H1 (cell line): ENCODE measurements around the gene COQ9. TPM values are rescaled to one million over a fixed set of nuclear protein-coding genes. Genes with fewer than 3 reads are reported as not detected.

ENCODE experiments used
- BCL11A ChIP-seq, 2 experiments: IDR thresholded peaks; one replicate each; pipeline ENCODE4 v1.6.1; 2011; ENCODE audit warnings: low read depth in 2 of 2, low read length in 2 of 2, mild to moderate bottlenecking in 2 of 2
- GTF2F1 ChIP-seq: IDR thresholded peaks from 2 replicates; pipeline ENCODE4 v1.6.1; 2012; ENCODE audit warnings: low read depth, low read length, improper control_type of control experiment, borderline replicate concordance
- POLR2A ChIP-seq, 2 experiments: IDR thresholded peaks; 1 replicate in 1 of 2; 2 replicates in 1 of 2; pipeline ENCODE4 v1.6.1; 2011; ENCODE audit warnings: low read depth in 2 of 2, low read length in 2 of 2, mild to moderate bottlenecking in 2 of 2; ENCODE audit errors: control extremely low read depth in 1 of 2
- RNF2 ChIP-seq: fragments of 200-900, 300-1000 bp; sonication (generic); IDR thresholded peaks from 2 replicates; pipeline ENCODE4 v1.7.1; 2016; ENCODE audit warnings: borderline replicate concordance, low read depth, mild to moderate bottlenecking, antibody characterized with exemption, low read length; ENCODE audit not compliant: poor library complexity, severe bottlenecking; ENCODE audit errors: missing control alignments
- SAP30 ChIP-seq: fragments of 300-600 bp; sonication (generic); IDR thresholded peaks from 2 replicates; pipeline ENCODE4 v1.7.1; 2012; ENCODE audit warnings: low read length, moderate library complexity, mild to moderate bottlenecking, inconsistent platforms; ENCODE audit not compliant: insufficient read depth, insufficient replicate concordance
- SP1 ChIP-seq: IDR thresholded peaks from 2 replicates; pipeline ENCODE4 v1.6.1; 2011; ENCODE audit warnings: low read depth, low read length
- polyA plus RNA-seq, 7 experiments: library from polyadenylated mRNA; depleted of rRNA in 3 of 7; stranded (reverse) in 5 of 7; unstranded in 2 of 7; fragments of >200 nt in 5 of 7; fragments of 200-250 nt in 2 of 7; gene quantifications; 1 replicate in 5 of 7; 2 replicates in 1 of 7; 4 replicates in 1 of 7; pipeline versions ENCODE4 v1.2.1 to v1.2.3, GENCODE V29; 2011 to 2013; ENCODE audit warnings: missing spikeins in 2 of 7, mixed read lengths in 2 of 7
- total RNA-seq: library from RNA; stranded (reverse); fragmentation: NEBNext Ultra II Directional; extraction: Animal tissue kit (Norgen Biotek cat#: 25700); gene quantifications from 2 replicates; pipeline ENCODE4 v1.2.1, GENCODE V29; 2021

The COQ9 gene
- total and polyA plus RNA-seq, 2 of the 8 experiments (the other 6 are each of a cell fraction or from before 2014, with no cell fraction given) = 33.3 to 60.3 TPM

DNA sequence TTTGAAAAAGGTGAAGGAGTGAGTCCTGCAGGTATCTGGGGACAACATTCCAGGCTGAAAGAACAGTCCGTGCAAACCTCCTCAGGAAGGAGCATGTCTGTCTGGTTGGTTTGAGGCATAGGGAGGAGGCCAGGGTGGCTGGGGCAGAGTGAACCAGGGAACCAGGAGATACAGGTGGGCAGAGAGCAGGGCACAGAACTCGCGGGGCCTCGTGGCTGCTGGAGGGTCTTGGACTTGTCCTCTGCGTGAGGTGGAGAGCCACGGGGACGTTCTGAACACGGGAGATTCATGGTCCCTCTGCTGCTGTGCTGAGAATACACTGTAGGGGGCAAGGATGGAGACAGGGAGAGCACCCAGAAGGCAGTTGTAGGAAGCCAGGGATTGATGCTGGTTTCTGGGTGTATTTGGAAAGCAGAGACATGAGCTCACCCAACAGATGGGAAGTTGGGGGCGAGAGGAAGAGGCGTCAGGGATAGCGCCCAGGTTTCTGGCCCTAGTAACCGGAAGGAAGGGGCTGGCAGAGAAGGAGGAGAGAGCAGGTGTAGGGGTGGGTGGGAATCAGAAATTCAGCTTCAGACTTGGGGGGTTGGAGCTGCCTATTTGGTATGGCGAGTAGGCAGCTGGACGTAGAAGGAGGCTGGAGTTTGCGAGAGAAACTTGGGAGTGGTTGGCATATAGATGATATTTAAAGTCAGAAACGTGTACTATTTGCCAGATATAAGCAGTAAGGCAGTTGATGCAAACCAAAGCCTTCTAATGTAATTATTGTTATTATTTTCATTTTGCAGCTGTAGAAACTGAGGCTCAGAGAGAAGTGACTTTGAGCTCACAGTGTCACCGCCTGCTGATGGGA is 43.1 kb upstream of the COQ9 start, which contains the start of gene CCL17 (continued):
- no peak for TF ChIP-seq SP1
- TF ChIP-seq BCL11A (IDR thresholded peaks at IDR 0.05; ENCODE audit: low read depth in 2 of 2, low read length in 2 of 2) = no peak
- no peak for TF ChIP-seq GTF2F1
- no peak for TF ChIP-seq RNF2
- no peak for TF ChIP-seq POLR2A (IDR thresholded peaks at IDR 0.05; ENCODE audit: control extremely low read depth in 1 of 2, low read depth in 2 of 2, low read length in 2 of 2)
- TF ChIP-seq SAP30 = no peak
